ENCODE measurements around the gene LRRC2. TPM values are rescaled to one million over a fixed set of nuclear protein-coding genes. Genes with fewer than 3 reads are reported as not detected.

LRRC2 gene
- total and polyA plus RNA-seq, 2 donors (not counting 3 experiments of a cell fraction or from before 2014, with no cell fraction given) = 0.14 to 0.73 TPM

GRCh38 chr3:46508850-46509591 lies 57.1 kb downstream of the LRRC2 start:
- Histone ChIP-seq H3K9ac (replicated peaks; ENCODE audit: extremely low read depth, insufficient read depth, low read length) (no peak overlapping the region), H3K36me3 (ENCODE audit: control insufficient read depth in 2 of 2, extremely low read depth in 1 of 2, insufficient read depth in 2 of 2, low read length in 2 of 2) (no peaks in the 10 kb centered on the region), H3K27ac (ENCODE audit: insufficient read depth, low read depth, low read length) (no peak overlapping the region), H3K4me2 (ENCODE audit: insufficient read depth, low read length) (no peak overlapping the region), H3K4me3 (replicated peaks in 1 of 3; ENCODE audit: insufficient read depth in 1 of 3, low read depth in 1 of 3, low read length in 3 of 3) (no peak overlapping the region), H3K4me1 (ENCODE audit: control insufficient read depth, extremely low read depth, insufficient read depth, low read length) (no peaks in the 10 kb centered on the region), H2AFZ (ENCODE audit: low read depth, low read length) (no peak overlapping the region), H3K9me3 (replicated peaks; ENCODE audit: control insufficient read depth, insufficient read depth, low read length) (no peaks in the 10 kb centered on the region), H3K27me3 (ENCODE audit: control insufficient read depth in 2 of 2, insufficient read depth in 2 of 2, low read length in 2 of 2) (peaks cover 0 to 2% of the 10 kb centered on the region in 2 experiments), H3K9me1 (replicated peaks; ENCODE audit: control insufficient read depth, extremely low read depth, insufficient read depth, low read length) (no peaks in the 10 kb centered on the region), H4K20me1 (replicated peaks; ENCODE audit: control insufficient read depth, extremely low read depth, insufficient read depth, low read length) (no peaks in the 10 kb centered on the region), H3K79me2 (ENCODE audit: control insufficient read depth, insufficient read depth, low read length) (no peaks in the 10 kb centered on the region)
- no peak for TF ChIP-seq MYC (IDR thresholded peaks at IDR 0.05; ENCODE audit: low read depth, low read length)
- TF ChIP-seq POLR2A (IDR thresholded peaks at IDR 0.05; ENCODE audit: low read depth, low read length) = no peak
- TF ChIP-seq MAX (IDR thresholded peaks at IDR 0.05; ENCODE audit: insufficient read depth, insufficient read length) = no peak
- BruUV-seq (replicated peaks) = no TSS peak
- no peak for FAIRE-seq
- ChIA-PET CTCF (interaction anchor here (1.1 to 2.8 kb wide), 4 partner anchors 11 to 121 kb away, joined by 4 to 21 read pairs (median 8); partner anchors contain the start of gene RTP3), POLR2A (no interaction called here)
- no peak for DNase-seq (ENCODE audit: low read depth, low spot score)
- dilution Hi-C loops (cut with MboI; ENCODE audit: extremely low pct_ligation_motif_present, low sequenced_read_pairs) = no loop called here
- intact Hi-C loops (cut with micrococcal nuclease) = no loop called here

GRCh38 chr3:46506526-46506925 lies 59.6 kb downstream of the LRRC2 start:
- Histone ChIP-seq H3K27ac (ENCODE audit: insufficient read depth, low read depth, low read length) (no peak overlapping the region), H3K4me2 (ENCODE audit: insufficient read depth, low read length) (no peak overlapping the region), H3K9me3 (replicated peaks; ENCODE audit: control insufficient read depth, insufficient read depth, low read length) (no peaks in the 10 kb centered on the region), H3K4me1 (ENCODE audit: control insufficient read depth, extremely low read depth, insufficient read depth, low read length) (no peaks in the 10 kb centered on the region), H3K27me3 (ENCODE audit: control insufficient read depth in 2 of 2, insufficient read depth in 2 of 2, low read length in 2 of 2) (peaks cover 0 to 2% of the 10 kb centered on the region in 2 experiments), H3K79me2 (ENCODE audit: control insufficient read depth, insufficient read depth, low read length) (no peaks in the 10 kb centered on the region), H2AFZ (ENCODE audit: low read depth, low read length) (no peak overlapping the region), H3K9me1 (replicated peaks; ENCODE audit: control insufficient read depth, extremely low read depth, insufficient read depth, low read length) (no peaks in the 10 kb centered on the region), H3K36me3 (ENCODE audit: control insufficient read depth in 2 of 2, extremely low read depth in 1 of 2, insufficient read depth in 2 of 2, low read length in 2 of 2) (no peaks in the 10 kb centered on the region), H3K4me3 (replicated peaks in 1 of 3; ENCODE audit: insufficient read depth in 1 of 3, low read depth in 1 of 3, low read length in 3 of 3) (no peak overlapping the region), H3K9ac (replicated peaks; ENCODE audit: extremely low read depth, insufficient read depth, low read length) (no peak overlapping the region), H4K20me1 (replicated peaks; ENCODE audit: control insufficient read depth, extremely low read depth, insufficient read depth, low read length) (no peaks in the 10 kb centered on the region)
- no TSS peak for BruUV-seq (replicated peaks)
- TF ChIP-seq FOS (IDR thresholded peaks at IDR 0.05; ENCODE audit: borderline replicate concordance, insufficient read depth, low read length) = no peak
- no peak for TF ChIP-seq POLR2AphosphoS5 (IDR thresholded peaks at IDR 0.05; ENCODE audit: insufficient read depth, low read depth, low read length)
- TF ChIP-seq MAX (IDR thresholded peaks at IDR 0.05; ENCODE audit: insufficient read depth, insufficient read length) = no peak
- TF ChIP-seq JUN (IDR thresholded peaks at IDR 0.05; ENCODE audit: borderline replicate concordance, insufficient read depth, insufficient read length, low read depth) = no peak
- intact Hi-C loops (cut with micrococcal nuclease) (no loop called here), dilution Hi-C loops (cut with MboI; ENCODE audit: extremely low pct_ligation_motif_present, low sequenced_read_pairs) (no loop called here)
- CTCF ChIA-PET = interaction anchor here (1.4 kb wide), 1 partner anchor 17 kb away, joined by 4 read pairs; no protein-coding TSS in a partner anchor
- no peak for FAIRE-seq
- no peak for DNase-seq (ENCODE audit: low read depth, low spot score)
- POLR2A ChIA-PET = no interaction called here
